Fibroblast of pulmonary artery (primary cell): ENCODE results near the gene PI3.

ENCODE experiments used
- DNase-seq: peaks from one replicate; pipeline ENCODE4 v3.0.0-alpha.2; 2010; ENCODE audit warnings: low read depth
- H3K4me3 ChIP-seq: replicated peaks from 2 replicates; pipeline ENCODE4 v1.5.1; 2011; ENCODE audit warnings: low read depth, mild to moderate bottlenecking, control low read depth, low read length, moderate library complexity
- CTCF ChIP-seq: IDR thresholded peaks from 2 replicates; pipeline ENCODE4 v1.5.1; 2011; ENCODE audit warnings: mild to moderate bottlenecking, control low read depth, low read length, inconsistent platforms; ENCODE audit errors: missing control alignments

The PI3 gene

GRCh38 chr20:45223136-45223535, 48.4 kb downstream of the PI3 start:
- DNase-seq: no peak
- H3K4me3 ChIP-seq: no peak overlapping the region
- TF ChIP-seq CTCF: no peak
